ENCODE results near the gene C4orf50.
A peak's percentile ranks its signal among the peaks of the same experiment; 100 is the strongest.

C4orf50 gene

GRCh38 chr4:5916229-5916628 is 102.0 kb downstream of the C4orf50 start:
- no peak for DNase-seq

GRCh38 chr4:5913454-5913853 is 104.8 kb downstream of the C4orf50 start:
- no peak for DNase-seq

- DNase-seq, result peak; percentile 26
Measured at GRCh38 chr4:5912614-5913019, 105.6 kb downstream of the C4orf50 start.

GRCh38 chr4:5908876-5909427 is 109.3 kb downstream of the C4orf50 start:
- no peak for DNase-seq

- no peak for DNase-seq
Measured at GRCh38 chr4:5906191-5906590, 112.0 kb downstream of the C4orf50 start.

- no peak for DNase-seq
Measured at GRCh38 chr4:5905714-5906113, 112.5 kb downstream of the C4orf50 start.

GRCh38 chr4:5900844-5901243 is 117.4 kb downstream of the C4orf50 start:
- DNase-seq, result no peak

- no peak for DNase-seq
Measured at GRCh38 chr4:5899881-5900280, 118.3 kb downstream of the C4orf50 start.

GRCh38 chr4:5899396-5899795 is 118.8 kb downstream of the C4orf50 start:
- DNase-seq, result no peak

- DNase-seq, result no peak
Measured at GRCh38 chr4:5897674-5898073, 120.6 kb downstream of the C4orf50 start.

- peak; percentile 16 for DNase-seq
Measured at GRCh38 chr4:5895287-5895686, 122.9 kb downstream of the C4orf50 start.

GRCh38 chr4:5894266-5894665 is 124.0 kb downstream of the C4orf50 start:
- no peak for DNase-seq

- no peak for DNase-seq
Measured at GRCh38 chr4:5893591-5893990, 124.6 kb downstream of the C4orf50 start.

GRCh38 chr4:5893004-5893580 is 125.1 kb downstream of the C4orf50 start, which contains the start of gene CRMP1:
Gene CRMP1, minus strand, starts transcription at chr4:5893086. Its CDS starts 117 bp downstream, at chr4:5892969.
- DNase-seq, result peak; percentile 57

GRCh38 chr4:5892323-5893003 is 125.8 kb downstream of the C4orf50 start:
- DNase-seq, result no peak

- no peak for DNase-seq
Measured at GRCh38 chr4:5891563-5892322, 126.5 kb downstream of the C4orf50 start.

- peak; percentile 25 for DNase-seq
Measured at GRCh38 chr4:5890063-5890727, 128.0 kb downstream of the C4orf50 start.

GRCh38 chr4:5889002-5889696 is 129.1 kb downstream of the C4orf50 start:
- DNase-seq, result no peak

- no peak for DNase-seq
Measured at GRCh38 chr4:5888222-5889001, 129.8 kb downstream of the C4orf50 start.

GRCh38 chr4:5887361-5888221 is 130.6 kb downstream of the C4orf50 start:
- DNase-seq, result peak; percentile 31

GRCh38 chr4:5887011-5887360 is 131.2 kb downstream of the C4orf50 start:
- no peak for DNase-seq
